PC-9 (cell line): ENCODE data around the gene KIF1C. TPM values are rescaled to one million over a fixed set of nuclear protein-coding genes. Genes with fewer than 3 reads are reported as not detected.

Experiments
- BruUV-seq: library from RNA; stranded (reverse); fragments of 400-500 nt; replicated peaks from 2 replicates; lab custom pipeline; 2021; lab: Mats Ljungman, UMichigan
- CTCF ChIA-PET: fragments of 300-600 bp; sonication (Branson Sonifier 250); formaldehyde crosslinking; loops from one replicate; lab custom pipeline; 2022; ENCODE audit warnings: antibody characterized with exemption; lab: Charles Lee
- POLR2A ChIA-PET: fragments of 300-600 bp; sonication (Branson Sonifier 250); formaldehyde crosslinking; loops from one replicate; lab custom pipeline; 2022; ENCODE audit warnings: antibody characterized with exemption; ENCODE audit not compliant: unreplicated experiment; lab: Charles Lee
- DNase-seq, 2 experiments: peaks; one replicate each; pipeline versions ENCODE4 v3.0.0 to v3.0.0-alpha.2; 2015 to 2022; ENCODE audit warnings: mixed read lengths in 1 of 2
- H2AFZ ChIP-seq: fragments of 200-600 bp; sonication (generic); 2 replicates; pipeline ENCODE4 v1.8.1; 2017; ENCODE audit warnings: antibody characterized with exemption
- H3F3A ChIP-seq: fragments of 200-600 bp; sonication (generic); 2 replicates; pipeline ENCODE4 v1.8.1; 2017; ENCODE audit warnings: antibody characterized with exemption, mild to moderate bottlenecking, low read depth; ENCODE audit not compliant: insufficient read depth
- H3K27ac ChIP-seq: fragments of 200-600 bp; sonication (generic); 2 replicates; pipeline ENCODE4 v1.6.1; 2016; ENCODE audit warnings: mixed run types
- H3K27me3 ChIP-seq: fragments of 200-600 bp; sonication (generic); 2 replicates; pipeline ENCODE4 v1.6.1; 2016; ENCODE audit warnings: low read depth, mixed run types; ENCODE audit not compliant: insufficient read depth
- H3K36me3 ChIP-seq: fragments of 200-600 bp; sonication (generic); 2 replicates; pipeline ENCODE4 v1.6.1; 2016; ENCODE audit warnings: low read depth, mixed run types
- H3K4me1 ChIP-seq: fragments of 200-600 bp; sonication (generic); replicated peaks from 2 replicates; pipeline ENCODE4 v1.6.1; 2016; ENCODE audit warnings: mixed run types; ENCODE audit not compliant: insufficient read depth
- H3K4me2 ChIP-seq: fragments of 200-600 bp; sonication (generic); 2 replicates; pipeline ENCODE4 v1.6.1; 2017; ENCODE audit warnings: mixed run types
- H3K4me3 ChIP-seq: fragments of 200-600 bp; sonication (generic); 2 replicates; pipeline ENCODE4 v1.6.1; 2016; ENCODE audit warnings: mixed run types
- H3K79me2 ChIP-seq: fragments of 200-600 bp; sonication (generic); 2 replicates; pipeline ENCODE4 v1.6.1; 2017; ENCODE audit warnings: low read depth, mixed run types
- H3K9me2 ChIP-seq: fragments of 200-600 bp; sonication (generic); 2 replicates; pipeline ENCODE4 v1.8.1; 2017; ENCODE audit warnings: mild to moderate bottlenecking; ENCODE audit not compliant: insufficient read depth
- H3K9me3 ChIP-seq: fragments of 200-600 bp; sonication (generic); 2 replicates; pipeline ENCODE4 v1.8.1; 2016; ENCODE audit warnings: low read depth; ENCODE audit not compliant: insufficient read depth
- H4K20me1 ChIP-seq: fragments of 200-600 bp; sonication (generic); 2 replicates; pipeline ENCODE4 v1.8.1; 2017; ENCODE audit not compliant: insufficient read depth
- EZH2 ChIP-seq: fragments of 200-600 bp; sonication (generic); IDR thresholded peaks from 2 replicates; pipeline ENCODE4 v1.8.0; 2017; ENCODE audit warnings: antibody characterized with exemption, low read depth
- intact Hi-C: fragments of 100-400 bp; cut with micrococcal nuclease; formaldehyde crosslinking; loops from one replicate; pipeline ENCODE4 v1.10.0; 2022; ENCODE audit not compliant: unreplicated experiment
- total RNA-seq: library from RNA; stranded (reverse); gene quantifications from 2 replicates; pipeline ENCODE4 v1.2.3, GENCODE V29; 2021
- TF ChIP-seq, protein P1 (sequence below): fragments of 200-600 bp; sonication (generic); conservative IDR thresholded peaks from 2 replicates; pipeline ENCODE4 v1.6.1; 2017; ENCODE audit warnings: mixed run types, antibody characterized with exemption, mild to moderate bottlenecking, moderate library complexity

KIF1C gene
- total RNA-seq, 1 experiment from 2014 or later, result 215 TPM

DNA sequence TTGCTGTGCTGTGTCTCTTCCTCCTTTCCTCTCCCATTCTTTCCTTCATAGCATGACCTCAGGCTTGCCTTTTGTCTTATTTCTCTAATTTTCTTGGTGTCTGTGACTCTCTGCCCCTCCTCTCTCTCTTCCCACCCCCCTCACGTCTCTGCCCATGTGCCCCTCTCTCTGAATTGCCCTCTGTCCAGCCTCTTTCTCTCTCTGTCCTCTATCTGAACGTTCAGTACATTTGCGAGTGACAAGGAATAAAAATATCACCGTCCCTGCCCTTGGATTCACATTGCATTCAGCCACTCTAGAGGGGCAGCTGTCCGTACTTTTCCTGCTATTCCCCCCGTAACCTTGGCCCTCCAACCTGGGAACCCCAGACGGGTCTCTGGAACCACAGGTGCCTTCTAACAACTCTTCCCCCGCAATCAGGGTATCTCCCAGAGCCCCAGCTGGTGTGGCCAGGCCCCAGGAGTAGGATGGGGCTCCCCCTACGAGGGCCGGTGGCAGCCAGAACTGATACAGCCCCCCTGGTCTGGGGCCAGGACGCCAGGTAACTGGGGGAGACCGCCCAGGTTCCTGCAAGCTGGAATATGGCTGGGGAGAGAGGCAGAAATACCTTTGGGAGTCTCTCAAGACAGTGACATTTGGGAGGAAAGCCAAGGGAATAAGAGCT, 1.8 kb downstream of the KIF1C start:
- Histone ChIP-seq H3K79me2 (peaks cover 22% of the 10 kb centered on the region), H4K20me1 (peaks cover 5% of the 10 kb centered on the region), H3K4me2 (peak overlapping the region; percentile 97), H3K36me3 (peaks cover 21% of the 10 kb centered on the region; the same call in 1 of the 2 replicates), H3K4me1 (peaks cover 17% of the 10 kb centered on the region), H2AFZ (no peak overlapping the region), H3K9me3 (no peaks in the 10 kb centered on the region), H3K27ac (no peak overlapping the region), H3K27me3 (no peaks in the 10 kb centered on the region), H3K9me2 (no peaks in the 10 kb centered on the region), H3K4me3 (peak overlapping the region; percentile 76; the same call in 1 of the 2 replicates), H3F3A (peaks cover 8% of the 10 kb centered on the region; the same call in 1 of the 2 replicates)
- DNase-seq, result no peak
- TF ChIP-seq, protein P1, sequence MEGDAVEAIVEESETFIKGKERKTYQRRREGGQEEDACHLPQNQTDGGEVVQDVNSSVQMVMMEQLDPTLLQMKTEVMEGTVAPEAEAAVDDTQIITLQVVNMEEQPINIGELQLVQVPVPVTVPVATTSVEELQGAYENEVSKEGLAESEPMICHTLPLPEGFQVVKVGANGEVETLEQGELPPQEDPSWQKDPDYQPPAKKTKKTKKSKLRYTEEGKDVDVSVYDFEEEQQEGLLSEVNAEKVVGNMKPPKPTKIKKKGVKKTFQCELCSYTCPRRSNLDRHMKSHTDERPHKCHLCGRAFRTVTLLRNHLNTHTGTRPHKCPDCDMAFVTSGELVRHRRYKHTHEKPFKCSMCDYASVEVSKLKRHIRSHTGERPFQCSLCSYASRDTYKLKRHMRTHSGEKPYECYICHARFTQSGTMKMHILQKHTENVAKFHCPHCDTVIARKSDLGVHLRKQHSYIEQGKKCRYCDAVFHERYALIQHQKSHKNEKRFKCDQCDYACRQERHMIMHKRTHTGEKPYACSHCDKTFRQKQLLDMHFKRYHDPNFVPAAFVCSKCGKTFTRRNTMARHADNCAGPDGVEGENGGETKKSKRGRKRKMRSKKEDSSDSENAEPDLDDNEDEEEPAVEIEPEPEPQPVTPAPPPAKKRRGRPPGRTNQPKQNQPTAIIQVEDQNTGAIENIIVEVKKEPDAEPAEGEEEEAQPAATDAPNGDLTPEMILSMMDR, result no peak
- TF ChIP-seq EZH2, result no peak
- BruUV-seq, result TSS peak; percentile 47
- intact Hi-C loops, result no loop called here
- POLR2A ChIA-PET, result no interaction called here
- CTCF ChIA-PET, result no interaction called here

DNA sequence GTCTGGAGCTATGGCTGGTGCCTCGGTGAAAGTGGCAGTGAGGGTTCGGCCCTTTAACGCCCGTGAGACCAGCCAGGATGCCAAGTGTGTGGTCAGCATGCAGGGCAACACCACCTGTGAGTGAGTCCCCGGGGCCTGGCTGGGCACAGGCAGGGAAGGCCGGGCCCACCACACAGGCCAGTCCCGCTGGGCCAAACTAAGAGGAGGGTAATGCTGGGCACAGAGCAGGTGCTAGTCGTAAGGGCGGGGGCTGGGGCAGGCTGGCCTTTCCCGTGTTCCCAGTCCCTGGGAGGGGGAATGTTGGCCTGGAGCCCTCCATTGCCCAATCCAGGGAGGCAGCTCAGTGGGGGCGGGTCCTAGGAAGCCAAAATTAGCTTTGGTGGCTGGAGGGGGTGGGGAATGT, 2.5 kb downstream of the KIF1C start:
- Histone ChIP-seq H2AFZ (no peak overlapping the region), H3K9me3 (no peaks in the 10 kb centered on the region), H3K4me2 (no peak overlapping the region), H3K9me2 (no peaks in the 10 kb centered on the region), H3F3A (peaks cover 3% of the 10 kb centered on the region; the same call in 1 of the 2 replicates), H3K4me3 (no peak overlapping the region), H3K27ac (no peak overlapping the region), H4K20me1 (peaks cover 5% of the 10 kb centered on the region), H3K27me3 (no peaks in the 10 kb centered on the region), H3K79me2 (peaks cover 22% of the 10 kb centered on the region), H3K4me1 (peaks cover 17% of the 10 kb centered on the region), H3K36me3 (peaks cover 27% of the 10 kb centered on the region; the same call in 1 of the 2 replicates)
- no peak for DNase-seq
- TF ChIP-seq EZH2, result no peak
- TF ChIP-seq, protein P1, result no peak
- ChIA-PET POLR2A (no interaction called here), CTCF (no interaction called here)
- intact Hi-C loops, result no loop called here
- BruUV-seq, result no TSS peak

DNA sequence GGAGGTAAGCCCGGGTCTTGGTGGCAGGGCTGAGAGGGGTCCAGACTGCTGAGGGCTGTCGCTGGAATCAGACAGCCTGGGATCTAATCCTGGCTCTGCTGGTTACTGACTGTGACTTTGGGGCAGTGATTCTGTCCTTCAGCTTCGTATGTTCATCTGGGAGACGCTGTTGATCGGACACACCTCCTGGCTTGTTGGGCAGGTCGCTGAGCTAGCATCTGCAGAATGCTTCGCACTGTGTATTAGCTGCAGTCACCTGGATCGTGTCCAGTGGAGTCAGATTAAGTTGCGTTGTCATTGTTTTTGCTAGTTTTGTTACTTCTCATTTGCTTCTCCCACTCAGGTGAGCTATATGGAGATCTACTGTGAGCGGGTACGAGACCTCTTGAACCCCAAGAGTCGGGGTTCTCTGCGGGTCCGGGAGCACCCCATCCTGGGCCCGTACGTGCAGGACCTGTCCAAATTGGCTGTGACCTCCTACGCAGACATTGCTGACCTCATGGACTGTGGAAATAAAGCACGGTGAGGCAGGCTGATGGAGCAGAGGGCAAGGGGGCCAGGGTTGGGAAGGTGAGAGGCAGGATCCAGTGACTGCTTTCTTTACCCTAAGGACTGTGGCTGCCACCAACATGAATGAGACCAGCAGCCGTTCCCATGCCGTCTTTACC, 4.5 kb downstream of the KIF1C start:
- DNase-seq, result no peak
- peaks cover 5% of the 10 kb centered on the region for H4K20me1 ChIP-seq
- no peaks in the 10 kb centered on the region for H3K9me3 ChIP-seq
- no peaks in the 10 kb centered on the region for H3K27me3 ChIP-seq
- H3K36me3 ChIP-seq, result peaks cover 43% of the 10 kb centered on the region
- peaks cover 22% of the 10 kb centered on the region for H3K79me2 ChIP-seq
- BruUV-seq, result no TSS peak
- H3K4me2 ChIP-seq, result no peak overlapping the region
- ChIA-PET POLR2A (no interaction called here), CTCF (interaction anchor here (0.5 kb wide), 1 partner anchor 13 kb away, joined by 4 read pairs; no protein-coding TSS in a partner anchor)
- TF ChIP-seq, protein P1, result no peak
- no peak for TF ChIP-seq EZH2
- no peak overlapping the region for H3K4me3 ChIP-seq
- peaks cover 11% of the 10 kb centered on the region for H3K4me1 ChIP-seq
- H3K9me2 ChIP-seq, result no peaks in the 10 kb centered on the region
- no peaks in the 10 kb centered on the region for H3F3A ChIP-seq
- H2AFZ ChIP-seq, result no peak overlapping the region
- no peak overlapping the region for H3K27ac ChIP-seq
- intact Hi-C loops, result no loop called here
